ENCODE results near the gene RAB7A. TPM values are rescaled to one million over a fixed set of nuclear protein-coding genes. Genes with fewer than 3 reads are reported as not detected.

RAB7A gene
- total RNA-seq, 1 donor from 2014 or later = 122 TPM

GRCh38 chr3:128851601-128852000 lies 125.6 kb downstream of the RAB7A start:
- Histone ChIP-seq H3K9me3 (no peaks in the 10 kb centered on the region), H3K27me3 (no peaks in the 10 kb centered on the region), H3K4me1 (peaks cover under 1% of the 10 kb centered on the region), H3K4me3 (no peak overlapping the region), H3K27ac (no peak overlapping the region), H3K36me3 (no peaks in the 10 kb centered on the region)
- DNase-seq (ENCODE audit: extremely low spot score in 2 of 2) = no peak
- intact Hi-C loops (cut with DNase I) = no loop called here
- TF ChIP-seq POLR2AphosphoS5 (IDR thresholded peaks at IDR 0.05; ENCODE audit: insufficient read depth in 1 of 2, low read depth in 1 of 2) (no peak), POLR2A (IDR thresholded peaks at IDR 0.05) (no peak), CTCF (IDR thresholded peaks at IDR 0.05) (no peak)

DNA sequence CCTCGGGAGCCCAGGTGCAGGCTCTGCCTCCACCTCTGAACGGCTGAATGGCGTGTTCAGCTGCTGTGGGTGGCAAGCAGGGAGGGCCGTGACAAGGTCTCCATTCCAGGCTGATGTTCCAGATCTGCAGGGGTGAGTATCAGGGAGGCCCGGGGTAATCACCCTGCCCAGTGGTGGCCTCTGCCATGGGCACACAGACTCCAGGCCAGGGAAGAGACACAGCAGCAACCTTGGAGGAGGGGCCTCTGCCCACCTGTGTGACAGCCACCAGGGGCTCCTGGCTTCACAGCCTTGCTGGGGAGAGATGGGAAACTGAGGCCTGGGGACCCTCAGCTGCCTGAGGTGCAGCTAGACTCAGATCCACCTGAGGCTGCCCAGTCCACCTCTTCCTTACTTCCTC lies 127.8 kb downstream of the RAB7A start:
- no peaks in the 10 kb centered on the region for H3K4me1 ChIP-seq
- no peak for DNase-seq (ENCODE audit: extremely low spot score in 2 of 2)
- no peak overlapping the region for H3K27ac ChIP-seq
- no peaks in the 10 kb centered on the region for H3K36me3 ChIP-seq
- H3K9me3 ChIP-seq = peaks cover 1% of the 10 kb centered on the region
- intact Hi-C loops (cut with DNase I) = no loop called here
- H3K4me3 ChIP-seq = no peak overlapping the region
- H3K27me3 ChIP-seq = no peaks in the 10 kb centered on the region
- TF ChIP-seq POLR2AphosphoS5 (IDR thresholded peaks at IDR 0.05; ENCODE audit: insufficient read depth in 1 of 2, low read depth in 1 of 2) (no peak), POLR2A (IDR thresholded peaks at IDR 0.05) (no peak), CTCF (IDR thresholded peaks at IDR 0.05) (no peak)

- Histone ChIP-seq H3K27ac (no peak overlapping the region), H3K9me3 (peaks cover 8% of the 10 kb centered on the region), H3K27me3 (no peaks in the 10 kb centered on the region), H3K4me3 (no peak overlapping the region), H3K4me1 (no peaks in the 10 kb centered on the region), H3K36me3 (no peaks in the 10 kb centered on the region)
- no peak for DNase-seq (ENCODE audit: extremely low spot score in 2 of 2)
- intact Hi-C loops (cut with DNase I) = no loop called here
- TF ChIP-seq CTCF (IDR thresholded peaks at IDR 0.05) (no peak), POLR2A (IDR thresholded peaks at IDR 0.05) (no peak), POLR2AphosphoS5 (IDR thresholded peaks at IDR 0.05; ENCODE audit: insufficient read depth in 1 of 2, low read depth in 1 of 2) (no peak)
These were observed 128.5 kb downstream of the RAB7A start for GRCh38 chr3:128854475-128854874.

DNA sequence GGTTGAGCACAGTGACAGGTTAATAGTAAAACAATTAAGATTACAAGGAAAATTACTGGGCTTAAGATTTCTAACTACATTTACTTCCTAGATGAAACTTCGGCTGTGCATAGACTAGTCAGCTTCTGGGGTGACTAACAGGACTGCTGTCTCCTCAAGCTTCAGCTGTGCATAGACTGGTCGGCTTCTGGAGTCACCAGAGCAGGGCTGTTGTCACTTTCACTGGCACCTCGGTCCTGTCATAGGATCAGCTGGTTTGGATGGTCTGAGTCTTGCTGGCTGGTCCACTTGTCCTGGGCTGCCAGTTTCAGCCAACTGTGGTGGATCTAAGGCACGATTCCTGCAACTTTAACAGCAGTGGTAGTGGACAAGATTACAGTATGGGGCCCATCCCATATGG lies 129.6 kb downstream of the RAB7A start:
- H3K27ac ChIP-seq = no peak overlapping the region
- no peak for TF ChIP-seq POLR2AphosphoS5 (IDR thresholded peaks at IDR 0.05; ENCODE audit: insufficient read depth in 1 of 2, low read depth in 1 of 2)
- TF ChIP-seq POLR2A (IDR thresholded peaks at IDR 0.05) = no peak
- TF ChIP-seq CTCF (IDR thresholded peaks at IDR 0.05) = no peak
- H3K36me3 ChIP-seq = no peaks in the 10 kb centered on the region
- no peaks in the 10 kb centered on the region for H3K4me1 ChIP-seq
- H3K9me3 ChIP-seq = peaks cover 17% of the 10 kb centered on the region
- H3K27me3 ChIP-seq = no peaks in the 10 kb centered on the region
- DNase-seq (ENCODE audit: extremely low spot score in 2 of 2) = no peak
- H3K4me3 ChIP-seq = no peak overlapping the region
- intact Hi-C loops (cut with DNase I) = no loop called here

DNA sequence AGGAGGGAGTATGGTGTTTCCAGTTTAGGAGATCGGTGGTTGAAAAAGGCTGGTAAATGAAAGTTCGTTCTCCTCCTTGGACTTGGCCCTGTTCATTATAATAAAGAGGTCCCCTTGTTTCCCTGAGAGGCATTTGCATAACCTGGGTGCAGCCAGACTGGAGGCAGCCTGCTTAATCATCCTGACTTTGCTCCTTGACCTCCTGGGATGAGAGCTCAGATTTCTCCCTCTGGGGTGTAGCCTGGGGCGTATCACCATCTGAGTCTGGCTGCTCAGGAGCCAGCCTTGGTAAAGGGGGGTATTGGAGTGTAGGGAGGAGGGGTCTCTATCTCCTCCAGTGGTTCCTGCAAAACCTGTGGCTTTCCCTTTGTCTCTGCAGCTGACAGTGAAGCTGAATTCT lies 132.2 kb downstream of the RAB7A start:
- H3K27me3 ChIP-seq = no peaks in the 10 kb centered on the region
- no peaks in the 10 kb centered on the region for H3K4me1 ChIP-seq
- no peaks in the 10 kb centered on the region for H3K36me3 ChIP-seq
- no peak overlapping the region for H3K4me3 ChIP-seq
- no peak for DNase-seq (ENCODE audit: extremely low spot score in 2 of 2)
- TF ChIP-seq POLR2A (IDR thresholded peaks at IDR 0.05) (no peak), CTCF (IDR thresholded peaks at IDR 0.05) (no peak), POLR2AphosphoS5 (IDR thresholded peaks at IDR 0.05; ENCODE audit: insufficient read depth in 1 of 2, low read depth in 1 of 2) (no peak)
- H3K9me3 ChIP-seq = peaks cover 17% of the 10 kb centered on the region
- H3K27ac ChIP-seq = no peak overlapping the region
- intact Hi-C loops (cut with DNase I) = no loop called here
